Tibial nerve (tissue), 4 donors: Measurements from ENCODE around the gene FAM131B.

Experiments
- EP300 ChIP-seq, 2 donors: sonication (generic); formaldehyde crosslinking; IDR thresholded peaks; one replicate each; pipeline ENCODE4 v1.6.1; 2017; ENCODE audit warnings: antibody characterized with exemption in 2 of 2, mild to moderate bottlenecking in 1 of 2
- POLR2A ChIP-seq, 2 donors: fragments of 450-650 bp; IDR thresholded peaks; one replicate each; pipeline ENCODE4 v1.6.1; 2017; ENCODE audit warnings: antibody characterized with exemption in 2 of 2, mild to moderate bottlenecking in 2 of 2, moderate library complexity in 2 of 2
- TF ChIP-seq, protein P1 (sequence below), 5 experiments: fragments of 200-600 bp in 3 of 5; fragments of 450-650 bp in 2 of 5; sonication (generic) in 3 of 5; IDR thresholded peaks; one replicate each; pipeline ENCODE4 v1.5.1; 2016 to 2019; ENCODE audit warnings: antibody characterized with exemption in 5 of 5, mild to moderate bottlenecking in 3 of 5, moderate library complexity in 2 of 5

DNA sequence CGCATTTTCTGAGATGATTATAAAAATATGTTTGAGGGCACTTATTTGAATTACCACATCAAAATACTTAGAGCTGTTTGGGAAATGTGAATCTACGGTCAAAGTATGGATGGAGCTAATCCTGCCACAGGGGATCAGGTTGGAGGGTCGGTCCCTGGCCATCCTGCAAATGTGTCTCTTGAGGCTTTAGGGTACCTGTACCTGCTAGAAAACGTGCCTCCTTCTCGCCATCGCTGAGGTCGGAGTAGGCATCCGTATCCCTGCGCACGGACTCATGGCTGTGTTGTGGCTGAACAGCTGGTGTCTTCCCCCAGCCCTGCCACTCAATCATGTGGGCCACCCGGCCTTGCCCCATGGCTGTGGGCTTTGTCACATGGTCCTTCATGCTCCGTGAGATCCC lies 3.9 kb downstream of the FAM131B start:
- TF ChIP-seq, protein P1, sequence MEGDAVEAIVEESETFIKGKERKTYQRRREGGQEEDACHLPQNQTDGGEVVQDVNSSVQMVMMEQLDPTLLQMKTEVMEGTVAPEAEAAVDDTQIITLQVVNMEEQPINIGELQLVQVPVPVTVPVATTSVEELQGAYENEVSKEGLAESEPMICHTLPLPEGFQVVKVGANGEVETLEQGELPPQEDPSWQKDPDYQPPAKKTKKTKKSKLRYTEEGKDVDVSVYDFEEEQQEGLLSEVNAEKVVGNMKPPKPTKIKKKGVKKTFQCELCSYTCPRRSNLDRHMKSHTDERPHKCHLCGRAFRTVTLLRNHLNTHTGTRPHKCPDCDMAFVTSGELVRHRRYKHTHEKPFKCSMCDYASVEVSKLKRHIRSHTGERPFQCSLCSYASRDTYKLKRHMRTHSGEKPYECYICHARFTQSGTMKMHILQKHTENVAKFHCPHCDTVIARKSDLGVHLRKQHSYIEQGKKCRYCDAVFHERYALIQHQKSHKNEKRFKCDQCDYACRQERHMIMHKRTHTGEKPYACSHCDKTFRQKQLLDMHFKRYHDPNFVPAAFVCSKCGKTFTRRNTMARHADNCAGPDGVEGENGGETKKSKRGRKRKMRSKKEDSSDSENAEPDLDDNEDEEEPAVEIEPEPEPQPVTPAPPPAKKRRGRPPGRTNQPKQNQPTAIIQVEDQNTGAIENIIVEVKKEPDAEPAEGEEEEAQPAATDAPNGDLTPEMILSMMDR (IDR thresholded peaks at IDR 0.05): no peak
- TF ChIP-seq POLR2A (IDR thresholded peaks at IDR 0.05): no peak
- TF ChIP-seq EP300 (IDR thresholded peaks at IDR 0.05): no peak
